ENCODE results near the gene EVX2. TPM values are rescaled to one million over a fixed set of nuclear protein-coding genes. Genes with fewer than 3 reads are reported as not detected.
A peak's percentile ranks its signal among the peaks of the same experiment; 100 is the strongest.

The EVX2 gene
- total RNA-seq, 1 donor from 2014 or later, result not detected

GRCh38 chr2:176110415-176111308, 26.9 kb upstream of the EVX2 start:
- Histone ChIP-seq H3K27me3 (peaks cover 100% of the 10 kb centered on the region), H3K9ac (no peak overlapping the region), H3K27ac (no peak overlapping the region), H3K79me2 (ENCODE audit: low read depth) (no peaks in the 10 kb centered on the region), H2AFZ (replicated peaks) (no peak overlapping the region), H3K4me3 (no peak overlapping the region), H3K4me1 (no peaks in the 10 kb centered on the region), H4K20me1 (ENCODE audit: low read depth) (peaks cover 96% of the 10 kb centered on the region), H3K36me3 (no peaks in the 10 kb centered on the region), H3K9me3 (ENCODE audit: low read depth) (no peaks in the 10 kb centered on the region), H3K4me2 (no peak overlapping the region), H3F3A (ENCODE audit: low read depth) (no peaks in the 10 kb centered on the region)
- Mint-ChIP-seq H3K4me3 (no peak overlapping the region), H3K36me3 (no peaks in the 10 kb centered on the region), H3K27ac (no peak overlapping the region), H3K27me3 (ENCODE audit: insufficient read depth, low read depth) (peaks cover 85% of the 10 kb centered on the region), H3K9me3 (peaks cover 10% of the 10 kb centered on the region), H3K4me1 (peaks cover 11% of the 10 kb centered on the region)
- no peak for DNase-seq (ENCODE audit: low spot score)
- TF ChIP-seq CTCF (IDR thresholded peaks at IDR 0.05), result no peak
- no peak for TF ChIP-seq EZH2phosphoT487 (IDR thresholded peaks at IDR 0.05)
- no peak for TF ChIP-seq EZH2 (IDR thresholded peaks at IDR 0.05)

GRCh38 chr2:176109946-176110345, 26.2 kb upstream of the EVX2 start:
- Mint-ChIP-seq H3K9me3 (peaks cover 10% of the 10 kb centered on the region), H3K27ac (no peak overlapping the region), H3K4me1 (peaks cover 12% of the 10 kb centered on the region), H3K4me3 (no peak overlapping the region), H3K27me3 (ENCODE audit: insufficient read depth, low read depth) (peaks cover 85% of the 10 kb centered on the region), H3K36me3 (no peaks in the 10 kb centered on the region)
- H4K20me1 ChIP-seq (ENCODE audit: low read depth), result peaks cover 96% of the 10 kb centered on the region
- no peaks in the 10 kb centered on the region for H3K4me1 ChIP-seq
- H3K27ac ChIP-seq, result no peak overlapping the region
- peaks cover 100% of the 10 kb centered on the region for H3K27me3 ChIP-seq
- no peak overlapping the region for H3K9ac ChIP-seq
- TF ChIP-seq EZH2phosphoT487 (IDR thresholded peaks at IDR 0.05), result no peak
- TF ChIP-seq EZH2 (IDR thresholded peaks at IDR 0.05), result no peak
- TF ChIP-seq CTCF (IDR thresholded peaks at IDR 0.05), result no peak
- DNase-seq (ENCODE audit: low spot score), result no peak
- no peak overlapping the region for H2AFZ ChIP-seq (replicated peaks)
- H3F3A ChIP-seq (ENCODE audit: low read depth), result no peaks in the 10 kb centered on the region
- no peak overlapping the region for H3K4me3 ChIP-seq
- H3K4me2 ChIP-seq, result no peak overlapping the region
- H3K79me2 ChIP-seq (ENCODE audit: low read depth), result no peaks in the 10 kb centered on the region
- no peaks in the 10 kb centered on the region for H3K36me3 ChIP-seq
- no peaks in the 10 kb centered on the region for H3K9me3 ChIP-seq (ENCODE audit: low read depth)

DNA sequence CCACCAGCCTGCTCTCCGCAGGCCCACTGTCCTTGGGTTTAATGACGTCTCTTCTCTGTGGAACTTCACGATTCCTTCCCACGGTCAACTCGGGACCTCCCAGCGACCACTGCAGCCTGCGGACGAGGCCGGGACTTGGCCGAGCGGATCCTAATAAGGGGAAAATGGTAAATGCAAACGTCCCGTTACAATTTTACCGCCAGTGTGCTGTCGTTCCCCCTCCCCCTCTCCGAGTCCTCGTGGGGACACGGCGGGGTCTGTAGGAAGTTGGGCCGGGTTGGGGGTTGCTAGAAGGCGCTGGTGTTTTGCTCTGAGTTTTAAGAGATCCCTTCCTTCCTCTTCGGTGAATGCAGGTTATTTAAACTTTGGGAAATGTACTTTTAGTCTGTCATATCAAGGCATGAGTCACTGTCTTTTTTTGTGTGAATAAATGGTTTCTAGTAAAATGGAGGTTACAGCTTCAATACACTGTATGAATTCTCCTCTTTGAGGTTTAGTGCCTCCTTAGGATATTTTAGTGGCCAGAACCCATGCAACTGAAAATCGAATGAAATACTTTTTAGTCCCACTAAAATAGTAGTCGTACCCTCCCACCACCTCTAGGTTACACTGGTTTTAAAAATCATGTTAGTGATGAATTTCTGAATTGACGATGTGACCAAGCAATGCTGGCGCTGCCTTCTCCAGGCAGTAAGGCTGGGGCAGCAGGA, 25.6 kb upstream of the EVX2 start:
- Histone ChIP-seq H3K9ac (no peak overlapping the region), H3K4me2 (no peak overlapping the region), H3K9me3 (ENCODE audit: low read depth) (no peaks in the 10 kb centered on the region), H3K79me2 (ENCODE audit: low read depth) (no peaks in the 10 kb centered on the region), H2AFZ (replicated peaks) (no peak overlapping the region), H3F3A (ENCODE audit: low read depth) (no peaks in the 10 kb centered on the region), H3K27ac (no peak overlapping the region), H3K36me3 (no peaks in the 10 kb centered on the region), H3K4me1 (no peaks in the 10 kb centered on the region), H3K4me3 (no peak overlapping the region), H4K20me1 (ENCODE audit: low read depth) (peaks cover 96% of the 10 kb centered on the region), H3K27me3 (peaks cover 100% of the 10 kb centered on the region)
- peaks cover 85% of the 10 kb centered on the region for H3K27me3 Mint-ChIP-seq (ENCODE audit: insufficient read depth, low read depth)
- no peak for DNase-seq (ENCODE audit: low spot score)
- H3K4me3 Mint-ChIP-seq, result no peak overlapping the region
- no peaks in the 10 kb centered on the region for H3K36me3 Mint-ChIP-seq
- H3K9me3 Mint-ChIP-seq, result peaks cover 10% of the 10 kb centered on the region
- H3K27ac Mint-ChIP-seq, result no peak overlapping the region
- peaks cover 15% of the 10 kb centered on the region for H3K4me1 Mint-ChIP-seq
- TF ChIP-seq EZH2 (IDR thresholded peaks at IDR 0.05) (peak; percentile 94), CTCF (IDR thresholded peaks at IDR 0.05) (no peak), EZH2phosphoT487 (IDR thresholded peaks at IDR 0.05) (peak; percentile 94)

Data from neural progenitor cell (in vitro differentiated cells).